Amygdala (tissue), 56 donors: ENCODE measurements around the gene CCDC157.
A peak's percentile ranks its signal among the peaks of the same experiment; 100 is the strongest.
"Not testable (repeated sequence)": the region's sequence is repeated elsewhere in the genome, so short reads cannot be mapped to it uniquely, and the experiment has no call there.

ENCODE experiments used
- DNase-seq, 56 donors: peaks; one replicate each; lab custom pipeline; 2025; lab: John Stamatoyannopoulos, UW

CCDC157 gene

GRCh38 chr22:30383061-30383460 is 26.3 kb downstream of the CCDC157 start:
- DNase-seq: no peak

DNA sequence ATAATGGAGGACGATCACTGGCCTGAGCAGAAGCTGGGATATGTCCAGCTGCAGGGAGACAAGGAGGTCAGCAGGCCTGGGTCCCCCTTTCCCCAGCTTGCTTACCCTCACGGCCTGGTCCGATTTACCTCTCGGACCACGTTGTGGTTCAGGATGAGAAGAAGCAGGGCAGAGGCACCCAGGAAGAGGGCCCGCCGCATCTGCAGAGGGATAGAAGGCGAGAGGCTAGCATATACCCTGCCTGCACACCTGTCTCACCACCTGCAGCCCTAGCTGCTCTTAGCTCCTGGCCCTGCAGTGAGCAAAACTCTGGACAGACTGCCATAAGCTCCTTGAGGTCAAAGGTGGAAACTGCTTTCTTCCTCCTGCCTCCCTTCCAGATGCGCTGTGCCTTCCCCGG is 29.1 kb downstream of the CCDC157 start:
- no peak for DNase-seq

DNA sequence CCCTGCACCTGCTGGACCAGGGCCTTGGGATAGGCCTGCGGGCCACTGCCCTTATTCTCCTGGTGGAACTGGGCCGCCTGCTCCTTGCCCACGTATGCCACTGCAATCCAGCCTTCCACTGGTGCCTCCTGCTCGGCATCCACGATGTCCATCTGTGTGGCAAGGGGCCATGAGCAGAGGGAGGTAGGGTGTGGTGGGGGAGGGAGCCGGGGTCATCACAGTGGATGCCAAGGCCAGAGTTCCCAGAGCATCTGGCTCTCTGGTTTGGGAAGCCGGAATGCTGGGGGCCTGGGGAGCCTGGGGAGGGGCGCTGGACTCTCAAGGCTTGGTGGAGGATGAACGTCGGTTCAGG is 29.8 kb downstream of the CCDC157 start:
- no peak for DNase-seq

GRCh38 chr22:30386960-30387827 is 30.4 kb downstream of the CCDC157 start, which contains the start of gene RNF215:
Gene RNF215, minus strand, starts transcription at chr22:30387411. Its CDS starts 98 bp downstream, at chr22:30387313.
- DNase-seq: peak in 50 of 56 donors; percentile 24 to 87 (median 66)

GRCh38 chr22:30390974-30391691 is 34.3 kb downstream of the CCDC157 start:
- peak in 49 of 56 donors; percentile 17 to 82 (median 53) for DNase-seq

- DNase-seq: peak in 9 of 56 donors; percentile 8 to 52 (median 20)
These were observed 36.0 kb downstream of the CCDC157 start for GRCh38 chr22:30392661-30393321.

- DNase-seq: no peak
These were observed 36.5 kb downstream of the CCDC157 start for GRCh38 chr22:30393322-30393680.

DNA sequence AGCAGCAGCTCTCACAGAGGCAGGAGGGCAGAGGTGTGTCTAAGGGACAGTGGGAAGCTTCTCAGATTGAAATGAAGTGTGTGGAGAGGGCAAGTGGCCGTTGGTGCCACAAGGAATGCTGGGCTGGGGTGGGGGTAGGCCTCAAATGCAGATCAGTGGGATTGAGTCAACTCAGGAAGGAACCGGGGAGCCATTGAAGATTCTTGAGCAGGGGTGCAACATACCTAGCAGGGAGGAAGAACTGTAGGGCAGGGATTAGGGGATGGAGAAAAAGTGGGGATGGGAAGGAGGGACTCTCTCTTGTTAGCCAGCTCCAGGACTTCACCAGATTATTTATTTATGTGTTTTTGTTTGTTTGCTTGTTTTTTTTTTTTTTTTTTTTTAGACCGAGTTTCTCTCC is 37.1 kb downstream of the CCDC157 start:
- DNase-seq: no peak

DNA sequence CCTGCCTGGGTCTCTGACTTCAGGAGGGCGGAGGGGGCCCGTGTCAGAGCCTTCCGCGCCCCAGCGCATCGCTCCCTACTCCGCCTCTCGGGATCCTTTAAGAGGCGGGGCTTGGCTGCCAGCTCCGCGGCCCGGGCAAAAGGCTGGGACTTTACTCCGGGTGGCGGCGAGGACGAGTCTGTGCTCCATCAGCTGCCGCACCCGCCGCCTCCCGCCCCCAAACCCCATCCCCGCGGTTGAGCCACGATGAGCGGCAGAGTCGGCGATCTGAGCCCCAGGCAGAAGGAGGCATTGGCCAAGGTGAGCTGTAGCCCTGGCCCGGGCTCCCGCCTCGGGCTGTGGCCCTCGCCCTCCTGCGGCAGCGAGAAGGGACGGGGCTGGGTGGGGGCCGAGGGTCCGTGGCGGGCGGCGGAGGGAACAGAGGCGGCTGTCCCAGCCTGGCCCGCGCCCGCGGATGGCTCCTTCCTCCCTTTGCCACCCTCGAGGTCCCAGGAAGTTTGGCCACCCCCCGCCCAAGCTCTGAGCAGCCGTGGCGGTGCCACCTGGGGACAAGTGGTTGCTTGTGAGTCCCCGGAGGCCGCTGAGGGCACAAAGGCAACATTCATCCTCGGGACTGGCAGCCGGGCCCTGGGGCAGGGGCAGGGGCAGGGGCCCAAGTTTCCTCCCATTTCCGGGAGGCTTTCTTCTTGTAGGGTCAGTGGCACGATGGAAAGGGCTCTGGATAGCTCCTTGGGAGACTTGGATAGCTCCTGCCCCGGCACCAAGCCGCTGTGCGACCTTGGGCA is 40.3 kb downstream of the CCDC157 start, which contains the start of gene SEC14L2:
SEC14L2 (plus strand) TSS at position 148 of the 785 bp plus-strand sequence; CDS start at position 247, 99 bp downstream.
- DNase-seq: peak in 53 of 56 donors; percentile 27 to 82 (median 65)

GRCh38 chr22:30397656-30398635 is 41.1 kb downstream of the CCDC157 start:
- DNase-seq: peak in 2 of 56 donors; percentile 12 to 61

- DNase-seq: peak in 1 of 56 donors; percentile 23
These were observed 42.2 kb downstream of the CCDC157 start for GRCh38 chr22:30398685-30399680.

- no peak for DNase-seq
These were observed 42.9 kb downstream of the CCDC157 start for GRCh38 chr22:30399718-30400117.

- no peak for DNase-seq
These were observed 43.4 kb downstream of the CCDC157 start for GRCh38 chr22:30400159-30400558.

- not testable (repeated sequence) for DNase-seq
These were observed 44.2 kb downstream of the CCDC157 start for GRCh38 chr22:30401024-30401423.

DNA sequence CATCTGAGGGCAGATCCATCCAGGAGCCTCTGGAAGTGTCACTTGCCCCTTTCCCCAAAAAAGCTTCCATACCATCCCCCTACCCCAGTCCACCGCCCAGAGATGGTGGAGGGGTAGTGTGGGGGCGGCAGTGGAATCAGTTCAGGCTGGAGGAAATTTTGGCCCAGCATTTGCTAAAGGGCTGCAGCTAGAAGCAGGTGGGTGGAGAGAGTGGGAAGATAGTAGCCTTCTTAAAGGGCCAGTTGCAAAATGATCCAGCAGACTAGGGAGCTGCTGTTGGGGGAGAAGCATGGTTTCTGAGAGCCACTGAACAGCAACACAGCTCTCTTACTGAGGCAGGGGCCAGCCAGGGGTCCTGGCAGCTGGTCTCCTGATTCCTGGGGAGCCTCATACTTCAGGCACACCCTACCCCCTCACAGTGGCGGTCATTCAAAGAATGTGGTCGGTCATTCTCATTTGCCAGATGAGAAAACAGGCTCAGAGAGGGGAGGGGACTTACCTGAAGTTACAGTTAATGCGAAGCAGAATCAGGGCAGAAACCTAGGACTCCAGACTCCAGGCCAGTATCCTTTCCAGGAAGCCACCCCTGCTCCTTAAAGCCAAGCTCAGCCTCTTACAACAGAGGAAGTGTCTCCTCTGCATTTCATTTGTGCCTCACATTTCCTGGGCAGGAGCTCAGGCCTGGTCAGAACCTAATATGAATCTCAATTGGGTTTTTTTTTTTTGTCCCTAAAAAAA is 45.4 kb downstream of the CCDC157 start:
- DNase-seq: peak in 8 of 56 donors; percentile 14 to 60 (median 30)

- DNase-seq: not testable (repeated sequence)
These were observed 45.9 kb downstream of the CCDC157 start for GRCh38 chr22:30402766-30403104.

DNA sequence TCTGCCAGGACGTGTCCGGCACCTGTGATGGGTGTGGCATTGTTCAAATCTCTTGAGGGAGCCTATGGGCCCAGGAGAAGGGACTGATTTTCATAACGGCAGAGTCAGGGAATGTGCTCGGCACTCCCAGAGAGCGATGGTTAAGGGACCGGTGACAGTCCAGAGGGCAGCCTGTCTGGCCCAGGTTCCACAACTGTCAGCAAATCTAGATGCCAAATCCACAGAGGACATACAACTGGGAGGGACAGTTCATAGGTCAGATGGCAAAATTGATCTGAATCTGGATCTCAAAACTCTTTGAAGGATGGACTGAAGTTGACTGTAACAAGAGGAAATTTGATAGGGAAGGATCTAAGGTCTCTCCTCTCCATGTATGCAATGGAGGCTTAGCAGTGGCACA is 47.5 kb downstream of the CCDC157 start:
- DNase-seq: no peak
